Right hindlimb (tissue), 1 donor: ENCODE data around the gene LTBR.

Experiments
- DNase-seq: peaks from one replicate; pipeline ENCODE4 v3.0.0-alpha.2; 2018

LTBR gene

DNA sequence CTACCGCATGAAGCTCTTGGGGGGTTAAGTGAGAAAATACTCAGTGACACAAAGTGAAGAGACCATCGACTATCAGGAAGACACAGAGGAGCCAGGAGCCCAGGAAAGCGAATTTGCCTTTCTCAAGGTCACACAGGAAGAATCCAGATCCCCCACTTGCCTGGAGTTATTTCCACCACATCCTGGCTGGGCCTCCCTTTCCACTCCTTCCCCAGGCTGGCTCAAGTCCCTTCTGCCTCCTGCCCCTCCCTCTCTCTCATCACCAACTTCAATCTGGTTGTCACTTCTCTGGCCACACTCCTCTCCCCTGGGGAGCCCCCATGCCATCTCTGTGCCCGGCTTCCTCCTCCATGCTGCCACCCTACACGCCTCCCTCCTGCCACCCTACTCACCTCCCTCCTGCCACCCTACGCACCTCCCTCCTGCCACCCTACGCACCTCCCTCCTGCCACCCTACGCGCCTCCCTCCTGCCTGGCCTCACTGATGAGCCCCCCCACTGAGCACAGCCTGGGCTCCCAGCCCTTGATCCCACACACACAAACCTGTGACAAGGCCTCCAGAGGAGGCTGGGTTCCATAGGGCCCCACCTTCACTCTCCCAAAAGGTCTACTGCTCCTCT is 14.9 kb upstream of the LTBR start:
- no peak for DNase-seq

DNA sequence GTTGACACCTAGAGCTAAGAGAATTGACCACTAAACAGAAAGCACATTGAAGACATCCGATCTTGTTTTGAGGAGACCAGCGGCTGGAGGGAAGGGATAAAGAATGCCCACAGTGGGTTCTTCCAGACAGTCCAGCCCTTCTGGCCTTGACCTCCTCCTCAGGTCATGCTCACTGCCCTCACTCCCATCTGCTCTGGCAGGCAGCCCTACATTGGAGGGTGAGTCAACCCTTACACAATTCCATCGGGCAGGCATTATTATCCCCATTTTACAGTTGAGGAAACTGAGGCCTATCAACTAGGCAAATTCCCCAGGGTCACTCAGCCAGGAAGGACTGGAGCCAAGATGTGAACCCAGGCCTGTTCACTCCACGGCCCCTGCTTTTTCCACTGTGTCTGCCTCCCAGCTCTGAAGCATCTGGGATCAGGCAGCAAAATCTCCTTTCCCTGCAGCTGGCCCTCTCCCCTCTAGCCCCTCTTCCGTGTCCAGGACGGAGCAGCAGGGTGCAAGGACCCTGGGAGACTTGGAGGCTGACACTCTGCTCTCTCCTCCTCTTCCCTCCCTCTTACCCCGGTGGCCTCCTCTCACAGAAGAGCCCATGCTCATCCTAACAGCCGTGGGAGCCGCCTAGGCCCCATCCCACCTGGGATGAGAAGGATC is 13.9 kb upstream of the LTBR start:
- DNase-seq, result no peak

DNA sequence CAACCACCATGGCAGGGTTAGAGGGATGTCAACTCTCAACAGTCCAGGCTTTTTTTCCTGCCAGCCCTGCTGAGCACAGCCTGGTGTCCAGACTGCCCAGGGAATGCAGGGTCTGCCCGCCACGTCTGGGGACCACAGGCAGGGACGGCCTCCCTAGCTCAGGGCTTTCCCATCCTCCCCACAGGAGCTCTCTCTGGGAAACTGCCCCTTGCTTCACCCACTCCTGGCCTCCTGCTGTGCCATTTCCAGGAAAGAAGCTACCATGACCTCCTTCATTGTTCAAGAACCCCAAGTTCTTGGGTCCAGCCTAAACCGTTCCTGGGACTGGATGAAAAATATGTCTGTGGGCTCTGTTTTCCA is 13.4 kb upstream of the LTBR start:
- no peak for DNase-seq

DNA sequence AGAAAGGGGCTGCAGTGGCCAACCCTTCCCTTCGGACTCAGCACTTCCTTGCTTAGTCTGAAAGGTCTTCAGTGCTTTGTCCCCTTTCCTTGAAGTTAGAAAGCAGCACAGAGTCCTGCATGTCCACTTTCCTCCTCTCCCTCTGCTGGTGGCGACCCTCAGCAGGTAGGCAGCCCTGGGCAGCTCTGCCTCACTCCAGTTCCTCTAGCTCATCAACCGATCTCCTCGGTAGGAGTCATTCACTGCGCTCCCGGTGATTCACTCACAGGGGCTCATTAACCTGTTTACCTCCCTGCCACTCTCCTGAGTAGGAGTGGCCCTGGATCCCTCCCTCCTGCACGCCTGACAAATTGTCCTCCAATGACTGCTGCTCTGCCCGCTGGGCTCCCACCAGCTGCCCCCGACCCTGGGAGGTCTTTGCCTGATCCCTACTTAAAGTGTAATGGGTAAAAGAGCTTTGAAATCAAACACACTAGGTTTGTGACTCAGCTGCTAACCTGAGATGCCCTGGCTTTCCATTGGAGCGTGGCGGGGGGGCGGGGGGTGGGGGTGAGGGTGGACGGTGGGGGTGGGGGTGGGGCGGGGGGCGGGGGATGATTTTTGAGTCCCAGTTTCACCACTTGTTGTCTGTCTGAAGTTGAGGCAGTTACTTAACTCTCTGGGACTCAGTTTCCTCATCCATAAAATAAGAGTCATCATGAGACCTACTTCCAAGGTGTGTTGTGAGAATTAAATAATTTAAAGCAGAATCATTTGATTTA is 12.8 kb upstream of the LTBR start:
- no peak for DNase-seq

DNA sequence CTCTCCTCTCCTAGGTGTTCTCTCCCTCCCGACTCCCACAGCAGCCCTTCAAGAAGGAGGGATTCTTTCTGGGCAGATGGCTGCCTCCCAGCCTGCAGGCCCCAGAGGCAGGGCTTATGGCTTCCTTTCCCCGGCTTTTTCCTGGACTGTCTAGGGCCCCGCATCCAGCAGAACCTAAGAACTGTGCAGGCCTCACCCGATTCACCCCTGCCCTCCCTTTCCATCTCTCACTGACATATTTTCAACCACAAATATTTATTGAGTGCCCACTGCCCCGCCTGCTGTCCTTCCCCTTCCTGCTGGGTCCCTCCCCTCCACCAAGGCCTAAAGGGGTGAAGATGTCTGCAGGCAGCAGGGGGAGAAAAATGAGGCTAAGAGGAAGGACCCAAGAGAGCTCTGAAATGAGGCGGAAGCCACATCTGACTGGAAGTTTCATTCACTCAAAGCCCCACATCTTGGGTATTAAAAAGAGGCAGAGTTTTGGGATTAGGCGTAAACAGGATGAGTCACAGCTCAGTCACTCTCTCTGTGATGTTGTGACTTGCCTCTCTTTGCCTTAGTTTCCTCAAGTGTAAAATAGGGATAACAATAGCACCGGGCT is 11.5 kb upstream of the LTBR start:
- peak; percentile 53 for DNase-seq

DNA sequence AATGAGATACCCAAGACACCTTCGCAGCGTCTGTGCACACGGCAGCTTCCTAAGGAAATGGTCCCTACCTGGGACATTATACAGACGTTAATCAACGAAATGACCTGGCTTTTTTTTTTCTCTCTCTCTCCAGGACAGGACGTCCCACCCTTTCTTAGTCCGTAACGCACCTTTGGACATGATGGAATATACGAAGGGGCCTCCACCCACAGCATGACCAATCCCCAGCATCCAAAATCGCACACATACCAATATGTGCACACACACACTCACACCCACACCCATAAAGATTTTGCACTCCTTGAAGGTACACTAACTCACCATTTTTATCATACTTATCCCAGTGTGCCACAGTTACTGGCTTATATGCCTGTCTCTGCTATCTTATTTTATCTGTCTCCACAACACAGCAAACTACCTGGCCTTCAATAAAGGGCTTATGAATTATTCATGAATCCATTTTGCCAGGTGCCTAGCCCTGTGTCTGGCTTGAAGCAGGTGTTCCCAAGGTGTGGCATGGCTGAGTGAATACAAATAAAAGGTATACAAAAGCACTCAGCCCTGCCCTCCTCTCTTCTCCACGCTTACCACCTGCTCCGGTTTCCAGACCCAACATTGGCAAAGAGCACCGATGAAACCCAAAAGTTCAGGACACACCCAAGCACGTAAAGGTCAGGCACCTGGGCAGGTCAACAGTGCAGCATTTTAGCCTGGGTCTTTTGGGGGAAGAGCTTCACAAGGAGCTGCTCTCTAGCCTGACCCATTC is 10.8 kb upstream of the LTBR start:
- no peak for DNase-seq

DNA sequence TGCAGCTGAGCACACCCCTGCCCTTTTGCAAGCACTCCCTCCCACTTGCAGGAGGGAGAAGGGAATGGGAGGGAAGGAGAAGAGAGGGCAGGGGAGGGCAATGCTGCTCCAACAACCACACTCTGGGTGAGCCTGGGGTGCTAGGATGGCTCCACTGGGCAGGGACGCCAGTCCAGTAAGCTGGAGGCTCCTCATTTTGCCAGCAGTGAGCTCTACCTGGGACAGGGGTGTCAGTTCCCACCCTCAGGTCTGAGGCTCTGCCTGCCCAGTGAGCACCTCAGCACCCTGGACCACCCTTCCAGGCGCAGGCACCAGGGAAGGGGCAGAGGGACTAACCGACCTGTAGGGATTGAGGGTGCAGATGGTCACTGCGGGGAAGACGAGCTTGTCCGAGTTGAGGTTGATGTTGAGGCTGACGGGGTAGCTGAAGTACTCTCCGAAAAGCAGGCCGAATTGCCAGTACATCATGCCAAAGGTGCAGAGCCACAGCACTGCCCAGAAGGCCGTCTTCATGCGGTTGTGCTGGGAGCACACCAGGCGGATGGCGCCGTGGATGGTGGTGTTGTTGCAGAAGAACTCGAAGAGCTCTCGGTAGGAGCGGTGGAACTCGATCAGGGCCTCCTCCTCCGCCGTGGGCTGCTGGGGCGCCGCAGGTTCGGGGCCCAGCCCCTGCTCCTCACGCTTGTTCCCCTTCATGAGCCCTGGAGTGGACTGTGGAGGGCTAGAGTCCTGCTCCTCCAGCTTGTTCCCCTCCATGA is 9.8 kb upstream of the LTBR start:
- no peak for DNase-seq

DNA sequence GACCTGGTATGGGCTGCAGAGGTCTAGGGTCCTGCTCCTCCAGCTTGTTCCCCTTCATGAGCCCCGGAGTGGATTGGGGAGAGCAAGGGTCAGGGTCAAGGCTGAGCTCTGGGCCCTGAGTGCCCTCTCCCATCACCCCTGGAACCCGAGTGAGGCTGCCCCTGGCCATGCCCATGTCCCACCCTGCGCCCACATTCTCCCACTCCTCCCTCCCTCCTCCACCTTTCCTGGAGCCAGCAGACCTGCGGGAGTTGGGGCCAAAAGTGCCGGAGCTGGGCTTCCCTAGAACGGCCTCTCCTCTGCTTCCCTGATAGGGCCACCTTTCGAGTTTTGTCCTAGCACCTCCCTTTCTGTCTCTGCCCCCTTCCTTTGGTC is 9.2 kb upstream of the LTBR start:
- DNase-seq, result no peak

DNA sequence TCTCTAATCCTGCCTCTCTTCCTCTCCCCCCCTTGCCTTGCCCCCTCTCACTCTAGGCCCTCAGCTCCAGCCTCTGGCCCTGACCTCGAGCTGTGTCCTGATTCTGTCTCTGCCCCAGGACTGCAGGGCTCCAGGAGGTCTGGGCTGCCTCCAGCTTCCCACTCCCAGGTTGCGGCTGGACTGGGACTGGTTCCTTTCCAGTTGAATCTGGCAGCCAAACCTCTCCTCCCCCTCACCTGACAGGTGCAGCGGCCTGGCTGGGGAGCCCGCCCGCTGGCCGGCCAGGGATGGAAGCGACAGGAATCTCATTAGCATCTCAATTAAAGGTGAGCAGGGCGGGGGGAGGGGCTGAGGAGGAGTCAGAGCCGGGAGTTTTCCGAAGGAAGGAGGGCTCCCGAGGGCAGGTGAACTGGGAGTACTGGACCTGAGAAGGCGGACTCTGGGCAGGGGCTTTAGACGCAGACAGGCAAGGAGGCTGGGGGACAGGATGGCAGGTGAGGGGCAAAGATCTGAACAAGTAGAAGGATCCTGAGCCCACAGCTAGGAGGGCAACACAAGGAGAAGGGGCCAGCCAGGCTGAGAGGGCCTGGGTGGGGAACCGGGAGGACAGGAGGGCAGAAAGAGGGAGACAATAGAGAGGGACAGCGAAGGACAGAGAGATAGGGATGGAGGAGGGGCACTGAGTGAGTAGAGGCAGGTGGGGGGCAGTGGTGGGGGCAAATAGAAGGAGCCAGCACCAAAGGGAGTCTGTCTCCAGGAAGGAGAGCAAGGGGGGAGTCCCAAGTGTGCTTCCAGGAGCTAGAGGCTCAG is 8.5 kb upstream of the LTBR start, which contains the start of gene SCNN1A:
Gene SCNN1A (minus strand): TSS at position 295 of the 810 bp plus-strand sequence. CDS start 780 bp downstream, outside the sequence.
- no peak for DNase-seq

DNA sequence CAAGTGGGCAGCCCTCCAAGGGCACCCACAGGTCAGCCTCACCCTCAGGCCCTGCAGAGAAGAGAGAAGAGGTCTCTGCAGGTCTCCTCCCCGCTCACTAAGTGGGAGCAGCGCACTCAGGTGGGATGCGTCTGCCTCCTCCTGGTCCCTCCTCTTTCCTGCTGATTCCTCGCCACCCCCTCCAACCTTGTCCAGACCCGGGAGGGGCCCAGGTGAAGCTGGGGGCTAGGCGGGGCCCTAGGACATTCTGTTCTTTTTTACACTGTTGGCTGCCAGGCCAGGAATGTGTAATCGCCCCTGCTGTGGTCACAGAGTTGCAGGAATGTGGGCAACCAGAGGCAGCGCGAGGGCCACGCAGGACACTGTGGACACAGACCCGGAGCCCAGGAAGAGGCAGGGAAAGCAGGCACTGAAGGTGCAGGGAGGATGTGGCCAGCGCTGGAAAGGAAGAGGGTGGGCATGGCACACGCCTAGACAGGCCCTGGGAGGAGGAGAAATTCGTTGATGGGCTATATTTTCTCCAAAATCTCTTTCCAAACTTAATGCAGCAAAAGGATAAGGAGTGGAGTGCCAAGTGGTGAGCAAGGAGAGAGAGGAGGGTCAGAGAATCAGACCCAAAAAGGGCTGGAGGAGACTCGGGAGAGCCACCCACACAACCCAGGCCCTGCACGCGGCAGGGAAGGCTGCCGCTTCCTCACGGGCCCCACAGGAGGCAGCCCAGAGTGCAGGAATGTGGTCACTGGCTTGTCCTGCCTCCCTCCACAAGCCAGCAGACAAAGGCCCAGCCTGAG is 7.7 kb upstream of the LTBR start:
- DNase-seq, result peak; percentile 65

DNA sequence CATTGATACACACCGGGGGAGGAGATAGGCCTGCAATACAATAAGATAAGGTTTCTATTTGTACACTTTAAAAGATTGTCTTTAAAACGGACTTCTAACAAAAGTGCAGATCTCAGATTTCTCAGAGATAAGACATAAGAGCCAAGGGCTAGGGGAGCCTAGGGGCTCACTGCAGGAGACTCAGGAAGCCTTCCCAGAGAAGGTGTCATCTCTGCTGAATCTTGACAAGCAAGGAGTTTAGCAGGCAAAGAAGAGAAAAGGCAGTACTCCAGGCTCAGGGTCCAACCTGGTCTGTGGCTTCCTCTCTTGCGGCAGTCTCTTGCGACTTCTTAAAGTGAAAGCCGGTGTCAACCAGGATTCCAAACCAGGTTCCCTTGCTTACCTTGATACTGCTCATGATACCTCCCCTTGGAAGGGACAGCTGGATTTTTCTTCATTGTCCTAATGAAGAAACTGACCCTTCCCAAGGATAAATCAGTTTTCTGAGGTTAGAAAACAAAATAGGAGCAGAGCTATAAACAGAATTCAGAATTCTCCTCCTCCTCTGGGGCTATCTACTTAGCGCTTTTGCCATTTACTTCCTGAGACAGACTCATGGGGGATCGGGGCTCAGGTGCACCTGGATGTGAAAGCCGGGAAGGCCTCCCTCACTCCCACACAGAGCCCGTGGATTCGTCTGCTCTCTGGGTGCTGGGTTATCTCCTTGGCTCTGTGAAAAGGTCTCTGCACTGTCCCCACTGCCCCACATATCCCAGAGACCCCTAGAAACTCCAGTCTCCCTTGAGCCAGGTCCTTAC is 6.9 kb upstream of the LTBR start:
- DNase-seq, result no peak

DNA sequence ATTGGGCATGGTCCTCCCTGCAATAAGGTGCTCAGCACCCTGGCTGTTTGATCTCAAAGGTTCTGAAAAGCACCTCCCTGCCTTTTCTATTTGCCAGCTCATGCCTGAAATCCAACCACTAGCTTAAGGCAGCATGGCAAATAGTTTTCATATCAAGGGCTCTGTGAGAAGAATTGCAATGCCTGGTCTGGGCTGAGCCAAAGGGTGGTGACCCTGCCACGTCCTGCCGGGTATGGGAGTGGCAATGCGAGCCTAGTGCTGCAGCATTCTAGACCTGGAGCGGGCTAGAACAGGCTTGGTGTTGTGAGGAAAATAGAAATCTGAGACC is 6.3 kb upstream of the LTBR start:
- DNase-seq, result no peak

DNA sequence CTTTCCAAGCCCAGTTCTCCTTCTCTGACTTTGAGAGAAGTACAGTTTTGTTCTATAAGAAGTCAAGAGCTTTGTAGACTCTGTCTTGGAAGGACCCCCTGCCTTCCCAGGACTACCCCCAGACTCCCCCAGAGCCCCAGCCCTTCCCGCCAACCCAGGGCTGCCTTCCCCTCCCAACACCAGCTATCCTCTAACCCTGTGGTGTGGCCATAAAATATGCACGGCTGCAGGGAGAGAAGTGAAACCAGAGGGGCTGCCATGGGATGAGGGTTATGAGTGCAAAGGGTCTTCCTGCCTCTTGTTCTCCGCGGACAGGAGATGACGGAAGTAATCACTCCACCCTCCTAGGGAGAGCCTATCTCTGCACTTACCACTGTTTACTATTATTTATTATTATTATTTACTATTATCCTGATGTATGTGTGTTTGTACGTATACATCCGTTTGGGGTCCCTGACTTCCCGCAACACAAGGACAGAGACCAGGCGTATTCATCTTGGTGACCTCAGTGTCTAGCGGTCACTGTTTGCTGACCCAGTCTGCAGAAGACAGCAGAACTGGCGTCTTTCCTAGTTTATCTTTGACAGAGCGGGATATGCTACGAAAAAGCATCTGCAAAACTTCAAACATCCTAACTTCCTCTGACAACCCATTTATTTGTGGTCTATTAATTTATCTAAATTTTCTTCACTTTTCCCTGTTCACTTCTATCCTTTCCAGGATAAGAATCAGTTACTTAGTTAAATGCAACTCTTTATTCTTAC is 5.1 kb upstream of the LTBR start:
- DNase-seq, result no peak

DNA sequence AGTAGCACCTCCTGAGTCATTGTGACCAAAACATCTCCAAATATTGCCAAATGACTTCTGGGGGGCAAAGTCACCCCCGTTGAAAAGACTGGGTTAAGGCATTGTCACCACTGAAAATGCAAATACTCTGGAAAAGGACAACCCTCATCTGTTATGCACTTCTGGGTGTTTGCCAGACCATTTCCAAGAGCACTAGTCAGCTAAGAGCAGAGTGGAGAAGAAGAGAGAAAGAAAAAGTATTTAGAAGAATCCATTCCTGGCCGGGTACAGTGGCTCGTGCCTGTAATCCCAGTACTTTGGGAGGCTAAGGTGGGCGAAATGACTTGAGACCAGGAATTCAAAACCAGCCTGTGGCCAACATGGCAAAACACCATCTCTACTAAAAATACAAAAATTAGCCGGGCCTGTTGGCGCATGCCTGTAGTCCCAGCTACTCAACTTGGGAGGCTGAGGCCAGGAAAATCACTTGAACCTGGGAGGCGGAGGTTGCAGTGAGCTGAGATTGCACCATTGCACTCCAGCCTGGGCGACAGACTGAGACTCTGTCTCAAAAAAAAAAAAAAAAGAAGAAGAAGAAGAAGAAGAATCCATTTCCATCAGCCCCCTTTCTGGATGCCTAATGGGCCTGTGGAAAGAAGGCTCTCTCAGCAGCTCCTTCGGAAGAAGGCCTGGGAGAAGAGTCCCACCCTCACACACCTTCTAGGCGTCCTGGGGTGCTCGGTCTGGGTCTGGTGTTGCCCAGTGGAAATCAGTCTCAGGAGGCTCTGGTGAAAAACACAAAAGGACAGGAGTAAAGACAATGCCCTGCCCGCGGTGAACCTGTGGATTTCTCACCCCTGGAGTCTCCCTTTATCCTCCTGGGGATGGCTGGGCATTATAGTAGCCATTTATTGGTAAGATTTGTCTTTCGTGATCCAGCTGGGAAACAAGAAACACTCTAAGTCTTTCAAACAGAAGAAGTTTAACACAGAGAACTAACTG is 3.5 kb upstream of the LTBR start:
- no peak for DNase-seq

DNA sequence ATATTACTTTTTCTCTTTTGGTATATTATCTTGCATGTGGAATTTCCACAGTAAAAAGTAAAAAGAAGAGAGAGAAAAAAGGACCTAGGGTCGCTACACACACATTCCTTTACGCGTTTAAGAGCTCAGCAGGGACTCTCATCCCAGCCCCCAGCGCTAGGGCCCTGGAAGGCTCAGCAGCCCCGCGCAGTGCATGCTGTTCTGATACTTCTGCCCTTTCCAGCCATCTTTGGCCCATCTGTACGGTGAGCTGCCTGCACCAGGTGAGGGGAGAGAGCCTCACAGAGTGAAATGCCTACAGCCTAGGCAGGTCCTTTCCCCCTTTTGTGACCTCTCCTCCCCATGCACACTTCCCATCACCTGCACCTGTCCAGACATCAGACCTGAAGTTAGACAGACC is 1.6 kb upstream of the LTBR start:
- no peak for DNase-seq

DNA sequence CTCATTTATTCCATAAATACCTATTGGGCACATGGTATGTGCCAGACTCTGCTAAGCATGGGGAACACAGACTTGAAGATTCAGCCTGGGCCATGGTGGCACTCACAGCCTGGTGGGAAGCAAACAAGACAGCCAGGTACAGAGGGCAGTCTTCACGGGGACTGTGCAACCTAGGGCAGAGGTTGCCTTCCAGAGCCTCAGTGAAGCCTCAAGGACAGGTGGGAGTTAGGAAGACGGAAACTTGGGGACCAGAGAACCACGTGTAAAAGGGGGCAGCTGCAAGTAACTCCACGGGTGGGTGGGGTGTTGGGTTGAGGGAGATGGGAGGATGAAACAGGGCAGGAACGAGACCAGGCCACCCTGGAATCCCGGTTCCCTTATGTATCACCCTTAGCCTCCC is 980 bp upstream of the LTBR start:
- DNase-seq, result no peak

DNA sequence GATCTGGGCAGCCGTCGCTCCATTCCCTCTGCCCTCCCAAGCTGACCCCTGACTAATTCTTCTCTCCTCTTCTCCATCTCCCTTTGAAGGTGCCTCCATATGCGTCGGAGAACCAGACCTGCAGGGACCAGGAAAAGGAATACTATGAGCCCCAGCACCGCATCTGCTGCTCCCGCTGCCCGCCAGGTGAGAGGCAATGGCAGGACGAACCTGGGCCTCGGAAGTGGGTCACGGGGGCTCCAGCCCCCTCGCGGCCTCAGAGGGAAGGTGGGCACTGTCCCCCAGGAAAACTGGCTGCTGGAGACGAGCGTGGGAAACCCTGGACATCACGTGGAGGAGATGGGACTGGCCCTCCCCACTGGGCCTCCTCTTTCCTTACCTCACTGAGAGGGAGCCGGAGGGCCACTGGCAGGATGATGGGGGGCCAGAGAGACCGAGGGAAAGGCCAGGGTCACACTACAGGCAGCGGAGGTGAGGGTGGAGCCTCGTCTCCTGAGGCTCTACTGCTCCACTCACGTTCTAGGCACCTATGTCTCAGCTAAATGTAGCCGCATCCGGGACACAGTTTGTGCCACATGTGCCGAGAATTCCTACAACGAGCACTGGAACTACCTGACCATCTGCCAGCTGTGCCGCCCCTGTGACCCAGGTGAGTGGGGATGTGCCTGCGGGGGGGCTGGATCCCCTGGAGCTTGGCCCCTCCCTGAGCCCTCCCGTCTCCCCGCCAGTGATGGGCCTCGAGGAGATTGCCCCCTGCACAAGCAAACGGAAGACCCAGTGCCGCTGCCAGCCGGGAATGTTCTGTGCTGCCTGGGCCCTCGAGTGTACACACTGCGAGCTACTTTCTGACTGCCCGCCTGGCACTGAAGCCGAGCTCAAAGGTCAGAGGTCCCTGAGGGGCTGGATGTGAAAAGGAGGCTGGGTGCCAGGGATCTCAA is 806 bp downstream of the LTBR start:
- no peak for DNase-seq
